Activated T-cell treated with anti-CD3 and anti-CD28 coated beads for 1 hour (primary cell): Measurements from ENCODE around the gene LRRN2.

Source experiments
- DNase-seq: peaks from one replicate; pipeline ENCODE4 v3.0.0-alpha.2; 2020; ENCODE audit warnings: low read depth

Gene LRRN2

GRCh38 chr1:204712708-204713430 lies 27.3 kb upstream of the LRRN2 start:
- DNase-seq, result no peak

DNA sequence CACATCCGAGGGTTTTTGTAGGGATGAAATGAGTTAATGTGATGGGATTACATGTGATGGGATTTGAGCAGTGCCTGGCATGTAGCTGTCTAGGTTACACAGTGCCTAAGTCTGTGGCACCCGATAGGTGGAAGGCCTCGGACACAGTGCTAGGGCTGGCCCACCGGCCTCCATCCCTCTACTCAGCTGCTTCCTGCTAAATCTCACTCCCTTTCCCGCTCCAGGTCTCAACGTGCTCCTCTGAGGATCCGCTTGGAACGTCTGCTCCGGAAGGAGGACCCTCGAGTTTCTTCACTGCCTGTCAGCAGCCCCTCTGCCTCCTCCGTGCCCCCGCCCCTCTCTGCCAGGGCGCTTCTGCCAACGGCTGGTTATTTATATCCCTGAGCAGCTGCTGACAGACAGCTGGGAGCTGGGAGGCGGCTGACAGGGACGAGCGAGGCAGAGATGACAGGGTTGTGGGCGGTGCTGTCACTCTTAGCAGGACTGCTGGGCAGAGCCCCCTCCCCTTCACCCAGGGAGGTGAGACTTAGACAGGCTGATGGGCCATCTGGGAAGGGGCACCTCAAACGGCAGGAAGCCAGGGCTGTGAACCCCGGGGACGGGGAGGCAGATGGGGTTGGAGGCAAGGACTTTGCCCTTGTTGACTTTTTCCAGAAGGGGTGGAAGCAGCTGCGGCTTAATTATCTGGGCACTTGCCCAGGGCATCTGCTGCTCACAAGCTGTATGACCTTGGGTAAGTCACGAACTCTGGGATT lies 26.6 kb upstream of the LRRN2 start:
- DNase-seq, result no peak

DNA sequence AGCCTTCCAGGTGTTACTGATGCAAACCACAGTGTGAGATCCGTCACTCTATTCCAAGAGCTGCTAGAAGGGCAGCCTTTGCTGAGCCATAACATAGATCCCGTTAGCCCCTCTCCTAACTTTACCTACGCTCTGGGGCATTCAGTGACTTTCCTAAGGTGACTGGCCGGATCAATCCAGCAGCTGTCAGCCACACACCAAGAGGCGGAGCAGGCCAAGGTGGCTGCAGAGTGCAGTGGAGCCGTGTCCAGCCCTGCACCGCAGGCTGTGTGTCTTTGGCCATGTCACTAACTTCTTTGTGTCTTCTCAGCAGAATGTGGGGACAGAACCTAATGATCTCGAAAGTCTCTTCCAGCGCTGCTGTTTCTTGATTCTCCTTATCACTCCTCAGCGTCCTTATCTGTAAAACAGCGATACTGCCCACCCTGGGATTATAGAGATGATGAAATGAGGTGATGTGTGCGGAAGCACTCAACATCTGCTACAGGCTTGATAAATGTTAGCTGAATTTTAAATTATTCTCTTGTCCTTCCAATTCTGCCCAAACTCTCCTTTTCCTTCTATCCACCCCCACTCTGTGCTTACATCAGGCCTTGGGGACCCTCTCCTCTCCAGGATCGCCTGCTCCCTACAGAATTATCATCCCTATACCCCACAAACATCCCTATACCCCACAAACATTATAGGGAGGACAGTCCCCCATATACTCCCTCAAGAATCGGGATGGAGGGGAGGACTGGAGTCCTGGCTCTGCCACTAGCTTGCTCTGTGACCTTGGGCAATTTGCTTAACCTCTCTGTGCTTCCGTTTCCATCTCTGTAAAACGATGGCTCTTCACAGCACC lies 25.8 kb upstream of the LRRN2 start:
- DNase-seq, result no peak

- no peak for DNase-seq
These were observed 24.7 kb upstream of the LRRN2 start for GRCh38 chr1:204709960-204710912.

- no peak for DNase-seq
These were observed 23.5 kb upstream of the LRRN2 start for GRCh38 chr1:204709021-204709420.

GRCh38 chr1:204706838-204707509 lies 21.4 kb upstream of the LRRN2 start:
- DNase-seq, result no peak

GRCh38 chr1:204705888-204706837 lies 20.6 kb upstream of the LRRN2 start:
- DNase-seq, result no peak

- DNase-seq, result no peak
These were observed 19.9 kb upstream of the LRRN2 start for GRCh38 chr1:204705493-204705811.

DNA sequence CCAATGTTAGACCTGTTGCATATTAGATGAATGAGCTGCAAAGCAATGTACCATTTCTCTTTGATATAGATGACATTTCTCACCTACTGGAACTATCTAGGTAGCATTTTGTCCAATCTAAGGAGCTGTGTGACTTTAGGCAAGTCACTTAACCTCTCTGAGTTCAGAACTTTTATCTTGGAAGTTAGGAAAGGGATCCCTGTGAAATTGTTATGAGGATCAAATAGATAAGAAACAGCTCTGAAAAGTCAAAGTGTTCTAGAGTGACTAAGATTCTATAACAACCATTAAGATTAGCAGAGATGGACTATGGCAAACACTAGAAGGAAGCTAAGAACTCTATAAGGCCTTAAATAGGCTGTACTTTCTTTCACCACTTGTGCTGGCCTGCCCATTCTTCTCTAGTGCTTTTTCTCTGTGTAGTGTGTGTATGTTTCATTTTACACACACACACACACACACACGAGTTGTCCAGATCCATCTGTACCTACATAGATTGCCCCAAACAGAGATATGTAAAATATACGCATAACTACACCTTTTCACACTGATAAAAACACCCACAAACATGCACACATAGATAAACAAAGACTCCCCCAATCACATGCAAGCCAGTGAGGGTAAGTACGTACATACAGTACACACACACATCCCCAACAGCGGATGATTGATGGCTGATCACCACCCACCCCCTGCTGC lies 19.4 kb upstream of the LRRN2 start:
- DNase-seq, result no peak

DNA sequence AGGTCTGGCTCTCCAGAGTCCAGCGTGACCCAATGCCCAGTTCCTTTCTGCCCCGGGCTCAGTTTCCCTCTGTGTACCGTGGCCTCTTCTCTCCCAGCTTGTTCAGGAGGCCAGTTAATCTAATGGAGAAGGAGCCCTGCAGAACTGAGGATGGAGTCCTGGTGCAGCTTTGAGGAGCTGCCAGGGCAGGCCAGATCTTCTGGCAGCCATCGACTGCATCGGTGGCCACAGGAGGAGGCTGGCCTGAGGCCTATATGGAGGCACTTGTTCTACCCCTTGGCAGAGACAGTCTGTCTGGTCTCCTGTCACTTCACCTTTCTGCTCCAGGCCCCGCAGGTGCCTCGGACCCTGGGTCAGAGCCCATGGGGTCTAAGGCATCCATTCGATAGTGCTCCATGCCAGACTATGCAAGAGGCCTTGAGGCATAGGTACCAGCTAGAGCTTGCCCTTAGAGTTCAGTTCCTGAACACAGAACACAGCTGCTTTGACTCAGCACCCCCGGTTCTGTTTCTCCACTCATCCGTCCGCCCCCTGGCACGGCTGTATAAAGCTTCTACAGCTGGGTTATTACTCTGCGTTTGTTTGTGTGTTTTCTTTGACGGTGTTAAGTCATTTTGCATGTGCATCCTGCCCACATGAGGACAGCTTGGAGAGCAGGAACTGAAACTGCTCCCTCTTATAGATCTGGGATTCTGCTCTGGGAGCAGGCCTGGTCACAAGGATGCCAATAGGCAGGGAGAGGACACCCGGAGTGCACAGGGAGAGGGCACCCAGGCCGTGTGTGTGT lies 18.5 kb upstream of the LRRN2 start:
- no peak for DNase-seq

- DNase-seq, result no peak
These were observed 17.7 kb upstream of the LRRN2 start for GRCh38 chr1:204703268-204703664.

DNA sequence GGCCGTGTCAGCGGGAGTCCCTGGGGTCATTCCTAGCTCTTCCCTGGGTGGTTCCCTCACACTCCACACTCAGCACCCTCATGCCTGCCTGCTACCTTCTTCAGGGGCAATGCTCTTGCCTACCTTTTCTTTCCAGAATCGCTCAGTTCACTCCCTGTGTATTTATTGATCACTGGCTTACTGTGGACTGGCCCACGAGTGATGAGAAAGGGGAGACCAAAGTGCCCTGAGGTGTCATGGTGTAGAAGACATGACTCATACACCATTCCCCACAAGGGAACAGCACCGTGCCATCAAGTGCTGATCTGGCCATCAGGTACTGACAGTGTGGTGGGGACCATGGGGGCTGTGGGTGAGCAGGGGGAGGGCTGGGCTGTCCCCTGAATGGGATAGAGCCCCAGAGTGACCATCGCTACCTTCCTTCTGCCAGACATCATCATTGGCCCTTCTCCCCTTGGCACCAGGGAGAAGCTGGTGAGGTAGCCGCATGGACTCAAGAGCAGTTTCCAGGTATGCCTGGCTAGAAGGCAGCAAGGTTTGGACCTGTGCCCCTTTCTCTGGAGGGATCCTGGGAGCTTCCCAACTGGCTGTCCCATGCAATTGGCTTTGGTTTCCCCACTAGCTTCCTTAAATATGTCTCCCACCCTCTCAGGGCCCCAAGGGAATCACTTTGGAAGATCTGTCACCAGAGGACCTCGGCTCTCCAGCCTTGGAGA lies 17.2 kb upstream of the LRRN2 start:
- DNase-seq, result no peak

DNA sequence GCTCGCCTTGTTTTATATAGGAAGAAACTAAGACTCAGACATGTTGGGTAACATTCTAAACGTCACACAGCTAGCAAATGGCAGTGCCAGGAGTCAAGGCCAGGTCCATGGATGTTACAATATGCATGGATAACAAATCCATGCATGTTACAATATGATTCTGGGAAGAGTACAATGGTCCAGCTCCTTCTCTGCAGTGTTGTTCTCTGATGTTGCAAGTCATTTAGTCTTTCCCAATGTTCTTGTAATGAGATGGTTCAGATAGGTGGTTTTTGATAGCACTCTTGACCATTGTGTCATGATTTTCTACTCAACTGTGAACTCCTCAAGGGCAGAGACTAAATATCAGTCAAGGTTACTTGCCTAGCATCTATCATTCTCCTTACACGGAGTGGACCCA lies 15.7 kb upstream of the LRRN2 start:
- no peak for DNase-seq

GRCh38 chr1:204697893-204698292 lies 12.4 kb upstream of the LRRN2 start:
- no peak for DNase-seq

- DNase-seq, result no peak
These were observed 11.1 kb upstream of the LRRN2 start for GRCh38 chr1:204696606-204697005.

DNA sequence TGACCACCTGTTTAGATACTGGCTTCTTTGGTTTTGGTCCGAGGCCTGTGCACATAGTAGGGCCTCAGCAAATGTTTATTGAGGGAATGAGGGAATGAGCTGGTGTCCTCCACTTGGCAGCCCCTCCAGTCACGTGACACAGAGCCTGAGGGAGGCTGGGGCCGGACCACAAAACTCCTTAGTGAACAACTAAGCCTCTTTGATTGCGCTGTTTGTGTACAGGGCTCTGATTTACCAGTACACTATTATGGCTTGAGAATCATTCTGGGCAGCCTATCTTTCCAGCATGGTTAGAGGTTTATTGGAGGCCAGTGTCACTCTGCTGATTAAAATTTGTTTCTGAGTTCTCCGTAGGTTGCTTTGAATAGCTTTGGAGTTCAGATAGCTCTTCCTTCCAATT lies 10.2 kb upstream of the LRRN2 start:
- DNase-seq, result no peak

- DNase-seq, result no peak
These were observed 8.6 kb upstream of the LRRN2 start for GRCh38 chr1:204694145-204694544.

GRCh38 chr1:204692841-204693356 lies 7.4 kb upstream of the LRRN2 start:
- DNase-seq, result no peak
